HG03520 (cell line): ENCODE measurements around the gene SUGCT.
"Not testable (repeated sequence)": the region's sequence is repeated elsewhere in the genome, so short reads cannot be mapped to it uniquely, and the experiment has no call there.

Source experiments
- ATAC-seq: cut with Tn5 transposase; IDR thresholded peaks from one replicate; pipeline ENCODE4 v1.9.1; 2021; ENCODE audit warnings: mild to moderate bottlenecking, moderate library complexity; ENCODE audit not compliant: unreplicated experiment

The SUGCT gene

GRCh38 chr7:40394400-40394799 lies 259.6 kb downstream of the SUGCT start:
- ATAC-seq = no peak

GRCh38 chr7:40400525-40400924 lies 265.7 kb downstream of the SUGCT start:
- ATAC-seq = no peak

GRCh38 chr7:40401406-40401805 lies 266.6 kb downstream of the SUGCT start:
- no peak for ATAC-seq

- no peak for ATAC-seq
These were observed 267.9 kb downstream of the SUGCT start for GRCh38 chr7:40402661-40403060.

- ATAC-seq = no peak
These were observed 269.1 kb downstream of the SUGCT start for GRCh38 chr7:40403703-40404476.

- no peak for ATAC-seq
These were observed 271.2 kb downstream of the SUGCT start for GRCh38 chr7:40405991-40406390.

- no peak for ATAC-seq
These were observed 277.5 kb downstream of the SUGCT start for GRCh38 chr7:40412323-40412722.

- not testable (repeated sequence) for ATAC-seq
These were observed 279.9 kb downstream of the SUGCT start for GRCh38 chr7:40414704-40415103.

GRCh38 chr7:40418448-40418847 lies 283.6 kb downstream of the SUGCT start:
- no peak for ATAC-seq

- no peak for ATAC-seq
These were observed 284.2 kb downstream of the SUGCT start for GRCh38 chr7:40418983-40419382.

GRCh38 chr7:40419806-40420205 lies 285.0 kb downstream of the SUGCT start:
- ATAC-seq = no peak

GRCh38 chr7:40421433-40421832 lies 286.6 kb downstream of the SUGCT start:
- ATAC-seq = no peak

GRCh38 chr7:40425696-40426095 lies 290.9 kb downstream of the SUGCT start:
- no peak for ATAC-seq

GRCh38 chr7:40428421-40428820 lies 293.6 kb downstream of the SUGCT start:
- ATAC-seq = no peak

- no peak for ATAC-seq
These were observed 295.0 kb downstream of the SUGCT start for GRCh38 chr7:40429826-40430225.

GRCh38 chr7:40432046-40432445 lies 297.2 kb downstream of the SUGCT start:
- ATAC-seq = no peak

- no peak for ATAC-seq
These were observed 301.9 kb downstream of the SUGCT start for GRCh38 chr7:40436710-40437109.

GRCh38 chr7:40437498-40437897 lies 302.7 kb downstream of the SUGCT start:
- no peak for ATAC-seq

GRCh38 chr7:40437936-40438634 lies 303.3 kb downstream of the SUGCT start:
- no peak for ATAC-seq

GRCh38 chr7:40439686-40440085 lies 304.9 kb downstream of the SUGCT start:
- ATAC-seq = no peak

- ATAC-seq = no peak
These were observed 312.5 kb downstream of the SUGCT start for GRCh38 chr7:40447345-40447744.

GRCh38 chr7:40455485-40455884 lies 320.7 kb downstream of the SUGCT start:
- no peak for ATAC-seq
